Osteocyte (in vitro differentiated cells): Measurements from ENCODE around the gene EIF4ENIF1. TPM values are rescaled to one million over a fixed set of nuclear protein-coding genes. Genes with fewer than 3 reads are reported as not detected.
A peak's percentile ranks its signal among the peaks of the same experiment; 100 is the strongest.
"Not testable (repeated sequence)": the region's sequence is repeated elsewhere in the genome, so short reads cannot be mapped to it uniquely, and the experiment has no call there.

Experiments used
- DNase-seq: peaks from one replicate; pipeline ENCODE4 v3.0.0; 2021; ENCODE audit warnings: mixed read lengths; ENCODE audit not compliant: unreplicated experiment; ENCODE audit errors: extremely low spot score
- H3K27ac Mint-ChIP-seq: one replicate; pipeline ENCODE4 v1.8.0; 2021; ENCODE audit warnings: mild to moderate bottlenecking, mixed read lengths; ENCODE audit not compliant: unreplicated experiment
- H3K27me3 Mint-ChIP-seq: one replicate; pipeline ENCODE4 v1.8.0; 2021; ENCODE audit warnings: mixed read lengths; ENCODE audit not compliant: unreplicated experiment
- H3K36me3 Mint-ChIP-seq: one replicate; pipeline ENCODE4 v1.8.0; 2021; ENCODE audit warnings: mixed read lengths; ENCODE audit not compliant: unreplicated experiment
- H3K4me1 Mint-ChIP-seq: one replicate; pipeline ENCODE4 v1.8.0; 2021; ENCODE audit warnings: mixed read lengths; ENCODE audit not compliant: unreplicated experiment
- H3K4me3 Mint-ChIP-seq: one replicate; pipeline ENCODE4 v1.8.0; 2021; ENCODE audit warnings: mild to moderate bottlenecking, moderate library complexity, mixed read lengths; ENCODE audit not compliant: unreplicated experiment
- H3K9me3 Mint-ChIP-seq: one replicate; pipeline ENCODE4 v1.8.0; 2021; ENCODE audit warnings: mixed read lengths; ENCODE audit not compliant: unreplicated experiment
- CTCF ChIP-seq: fragments of 200-600 bp; sonication (generic); IDR thresholded peaks from 2 replicates; pipeline ENCODE4 v1.5.0; 2021; ENCODE audit warnings: antibody characterized with exemption, mild to moderate bottlenecking, moderate library complexity
- total RNA-seq: library from RNA; stranded (reverse); gene quantifications from 2 replicates; pipeline ENCODE4 v1.2.1, GENCODE V29; 2021

The EIF4ENIF1 gene
- total RNA-seq, 1 donor from 2014 or later, result 38.4 TPM

- TF ChIP-seq CTCF, result no peak
- H3K27ac Mint-ChIP-seq, result no peak overlapping the region
- H3K9me3 Mint-ChIP-seq, result peaks cover under 1% of the 10 kb centered on the region
- H3K36me3 Mint-ChIP-seq, result peaks cover 3% of the 10 kb centered on the region
- no peaks in the 10 kb centered on the region for H3K27me3 Mint-ChIP-seq
- H3K4me1 Mint-ChIP-seq, result peaks cover 8% of the 10 kb centered on the region
- no peak for DNase-seq
- no peak overlapping the region for H3K4me3 Mint-ChIP-seq
Observed at GRCh38 chr22:31501738-31502137, 12.1 kb upstream of the EIF4ENIF1 start.

GRCh38 chr22:31497148-31497938 is 7.7 kb upstream of the EIF4ENIF1 start:
- peak overlapping the region; percentile 88 for H3K27ac Mint-ChIP-seq
- no peak for DNase-seq
- no peak for TF ChIP-seq CTCF
- no peaks in the 10 kb centered on the region for H3K27me3 Mint-ChIP-seq
- H3K36me3 Mint-ChIP-seq, result no peaks in the 10 kb centered on the region
- peaks cover 16% of the 10 kb centered on the region for H3K4me1 Mint-ChIP-seq
- H3K9me3 Mint-ChIP-seq, result no peaks in the 10 kb centered on the region
- H3K4me3 Mint-ChIP-seq, result peak overlapping the region; percentile 93

GRCh38 chr22:31496735-31497146 is 7.1 kb upstream of the EIF4ENIF1 start:
- H3K4me1 Mint-ChIP-seq, result peaks cover 19% of the 10 kb centered on the region
- DNase-seq, result no peak
- H3K4me3 Mint-ChIP-seq, result peak overlapping the region; percentile 93
- no peaks in the 10 kb centered on the region for H3K27me3 Mint-ChIP-seq
- no peaks in the 10 kb centered on the region for H3K9me3 Mint-ChIP-seq
- no peaks in the 10 kb centered on the region for H3K36me3 Mint-ChIP-seq
- TF ChIP-seq CTCF, result no peak
- H3K27ac Mint-ChIP-seq, result peak overlapping the region; percentile 88

- Mint-ChIP-seq H3K9me3 (no peaks in the 10 kb centered on the region), H3K27ac (peak within 1 kb of the TSS; percentile 88), H3K36me3 (no peaks in the 10 kb centered on the region), H3K4me1 (peaks cover 22% of the 10 kb centered on the region), H3K4me3 (peak within 1 kb of the TSS; percentile 93), H3K27me3 (no peaks in the 10 kb centered on the region)
- peak; percentile 39 for TF ChIP-seq CTCF
- DNase-seq, result peak; percentile 97
Observed at GRCh38 chr22:31496007-31496734, 6.5 kb upstream of the EIF4ENIF1 start, which contains the start of gene SFI1. Gene SFI1 (plus strand): TSS chr22:31496536. CDS start chr22:31508285, 11,749 bp downstream.

- TF ChIP-seq CTCF, result no peak
- H3K4me3 Mint-ChIP-seq, result peak overlapping the region; percentile 93
- peaks cover 30% of the 10 kb centered on the region for H3K4me1 Mint-ChIP-seq
- DNase-seq, result no peak
- H3K36me3 Mint-ChIP-seq, result no peaks in the 10 kb centered on the region
- H3K27ac Mint-ChIP-seq, result peak overlapping the region; percentile 88
- H3K27me3 Mint-ChIP-seq, result no peaks in the 10 kb centered on the region
- no peaks in the 10 kb centered on the region for H3K9me3 Mint-ChIP-seq
Observed at GRCh38 chr22:31495343-31495742, 5.7 kb upstream of the EIF4ENIF1 start.

GRCh38 chr22:31493355-31493754 is 3.7 kb upstream of the EIF4ENIF1 start:
- H3K36me3 Mint-ChIP-seq, H3K27me3 Mint-ChIP-seq, H3K4me3 Mint-ChIP-seq, H3K9me3 Mint-ChIP-seq, DNase-seq, H3K27ac Mint-ChIP-seq: not testable (repeated sequence)
- H3K4me1 Mint-ChIP-seq, result peaks cover 35% of the 10 kb centered on the region
